Vagina (tissue), 2 donors: Measurements from ENCODE around the gene HRH2.

Experiments used
- POLR2AphosphoS5 ChIP-seq, 2 donors: sonication (generic); formaldehyde crosslinking; IDR thresholded peaks; one replicate each; pipeline ENCODE4 v1.9.0; 2017; ENCODE audit warnings: antibody characterized with exemption in 2 of 2, mild to moderate bottlenecking in 2 of 2, low read depth in 1 of 2; ENCODE audit not compliant: insufficient read depth in 1 of 2
- TF ChIP-seq, protein P1 (sequence below), 3 experiments: fragments of 450-650 bp in 2 of 3; fragments of 200-600 bp in 1 of 3; sonication (generic) in 1 of 3; IDR thresholded peaks; one replicate each; pipeline ENCODE4 v1.5.1; 2017 to 2019; ENCODE audit warnings: antibody characterized with exemption in 3 of 3, mild to moderate bottlenecking in 2 of 3, moderate library complexity in 2 of 3

GRCh38 chr5:175741556-175741955 is 83.7 kb downstream of the HRH2 start:
- TF ChIP-seq, protein P1, sequence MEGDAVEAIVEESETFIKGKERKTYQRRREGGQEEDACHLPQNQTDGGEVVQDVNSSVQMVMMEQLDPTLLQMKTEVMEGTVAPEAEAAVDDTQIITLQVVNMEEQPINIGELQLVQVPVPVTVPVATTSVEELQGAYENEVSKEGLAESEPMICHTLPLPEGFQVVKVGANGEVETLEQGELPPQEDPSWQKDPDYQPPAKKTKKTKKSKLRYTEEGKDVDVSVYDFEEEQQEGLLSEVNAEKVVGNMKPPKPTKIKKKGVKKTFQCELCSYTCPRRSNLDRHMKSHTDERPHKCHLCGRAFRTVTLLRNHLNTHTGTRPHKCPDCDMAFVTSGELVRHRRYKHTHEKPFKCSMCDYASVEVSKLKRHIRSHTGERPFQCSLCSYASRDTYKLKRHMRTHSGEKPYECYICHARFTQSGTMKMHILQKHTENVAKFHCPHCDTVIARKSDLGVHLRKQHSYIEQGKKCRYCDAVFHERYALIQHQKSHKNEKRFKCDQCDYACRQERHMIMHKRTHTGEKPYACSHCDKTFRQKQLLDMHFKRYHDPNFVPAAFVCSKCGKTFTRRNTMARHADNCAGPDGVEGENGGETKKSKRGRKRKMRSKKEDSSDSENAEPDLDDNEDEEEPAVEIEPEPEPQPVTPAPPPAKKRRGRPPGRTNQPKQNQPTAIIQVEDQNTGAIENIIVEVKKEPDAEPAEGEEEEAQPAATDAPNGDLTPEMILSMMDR (IDR thresholded peaks at IDR 0.05) = no peak
- no peak for TF ChIP-seq POLR2AphosphoS5 (IDR thresholded peaks at IDR 0.05; ENCODE audit: insufficient read depth in 1 of 2, low read depth in 1 of 2)
